ENCODE data around the gene CMTM5.
"Not testable (repeated sequence)": the region's sequence is repeated elsewhere in the genome, so short reads cannot be mapped to it uniquely, and the experiment has no call there.

The CMTM5 gene

DNA sequence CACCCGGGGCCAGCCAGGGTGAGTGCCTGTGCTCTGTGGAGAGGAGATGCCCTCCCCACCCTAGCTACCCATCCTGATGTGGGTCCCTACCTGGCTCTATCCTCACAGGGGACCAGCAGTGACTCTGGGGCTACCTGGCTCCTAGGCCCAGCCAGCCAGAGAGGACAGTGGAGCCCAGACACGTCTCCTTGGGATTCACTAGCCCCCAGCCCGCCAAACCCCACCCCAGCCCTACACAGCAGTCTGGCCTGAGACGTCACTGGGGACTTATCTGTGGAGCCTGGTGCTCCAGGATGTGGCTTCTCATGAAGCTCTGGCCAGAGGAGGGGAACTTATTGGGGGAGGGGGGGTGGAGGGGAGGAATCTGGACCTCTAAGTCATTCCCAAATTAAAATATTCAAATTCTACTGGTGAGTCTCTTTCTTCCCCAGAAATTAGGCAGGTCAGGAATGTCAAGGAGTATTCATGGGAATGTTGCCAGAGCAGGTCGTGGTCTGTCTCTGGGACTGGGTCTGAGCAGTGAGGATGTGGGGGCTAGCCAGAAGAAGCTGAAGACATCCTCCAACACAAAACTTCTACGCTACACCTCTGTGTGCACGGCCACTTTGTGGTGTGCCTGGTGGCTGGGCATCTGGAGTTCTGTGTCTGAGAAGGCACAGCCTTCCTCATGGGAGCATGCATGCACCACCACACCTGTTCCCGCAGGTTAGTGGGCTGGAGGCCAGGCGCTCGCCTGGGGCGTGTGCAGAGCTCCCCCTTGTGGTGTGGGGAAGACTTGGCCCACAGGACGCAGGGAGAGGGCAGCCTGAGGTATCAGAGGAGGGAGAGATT lies 2.7 kb downstream of the CMTM5 start:
- DNase-seq = peak; percentile 24 to 26

GRCh38 chr14:23380197-23380914 lies 3.5 kb downstream of the CMTM5 start:
- no peak for DNase-seq

GRCh38 chr14:23380976-23381375 lies 4.1 kb downstream of the CMTM5 start:
- DNase-seq = no peak

DNA sequence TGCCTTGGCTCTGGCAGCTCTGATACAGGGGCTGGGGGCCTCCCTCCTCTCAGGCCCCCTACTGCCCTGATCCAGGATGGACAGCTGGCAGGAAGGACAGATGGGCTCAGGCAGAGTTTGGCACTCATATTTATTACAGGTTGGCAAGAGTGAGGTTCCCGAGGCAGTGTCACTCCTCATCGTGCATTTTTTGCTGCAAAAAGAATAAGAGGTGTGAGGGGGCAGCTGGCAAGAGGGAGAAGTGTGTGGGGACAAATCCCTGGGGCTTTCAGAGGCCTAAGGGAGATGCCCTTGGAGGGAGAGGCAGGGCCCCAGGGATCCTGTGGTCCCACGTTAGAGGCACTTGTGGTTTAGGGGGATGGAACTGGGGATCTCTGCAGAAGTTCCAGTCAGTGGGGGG lies 5.0 kb downstream of the CMTM5 start:
- DNase-seq = no peak

- no peak for DNase-seq
Observed at GRCh38 chr14:23382276-23382675, 5.4 kb downstream of the CMTM5 start.

DNA sequence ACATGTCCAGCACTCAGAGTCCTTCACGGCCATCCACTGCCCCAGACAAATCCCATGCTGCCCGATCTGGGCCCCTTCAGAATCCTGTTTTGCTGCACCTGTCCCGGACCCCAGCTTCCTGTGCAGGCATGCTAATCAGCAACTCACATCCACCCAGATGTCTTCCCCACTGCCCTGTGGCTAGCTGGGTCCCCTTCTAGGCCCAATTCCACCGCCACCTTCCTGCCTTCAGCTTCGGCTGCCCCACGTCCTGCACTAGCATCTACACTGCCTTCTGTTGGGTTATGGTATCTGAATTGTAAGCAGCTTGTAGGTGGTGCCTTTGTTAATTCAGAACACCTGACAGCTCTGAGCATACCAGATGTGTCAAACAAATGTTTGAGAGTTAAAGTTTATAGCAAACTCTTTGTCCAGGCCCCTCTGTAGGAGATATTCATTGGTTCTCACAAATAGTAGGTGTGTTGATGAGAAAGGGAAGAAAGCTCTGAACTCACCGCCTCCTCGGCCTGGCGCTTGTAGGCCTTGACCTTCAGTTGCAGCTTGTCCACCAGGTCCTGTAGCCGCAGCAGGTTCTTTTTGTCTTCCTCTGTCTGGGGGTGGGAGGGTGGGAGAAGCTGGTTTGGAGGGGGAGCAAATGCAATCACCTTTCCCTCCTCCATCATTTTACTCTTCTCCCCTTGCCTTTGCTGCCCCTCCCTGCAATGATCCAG lies 6.0 kb downstream of the CMTM5 start:
- DNase-seq = no peak

DNA sequence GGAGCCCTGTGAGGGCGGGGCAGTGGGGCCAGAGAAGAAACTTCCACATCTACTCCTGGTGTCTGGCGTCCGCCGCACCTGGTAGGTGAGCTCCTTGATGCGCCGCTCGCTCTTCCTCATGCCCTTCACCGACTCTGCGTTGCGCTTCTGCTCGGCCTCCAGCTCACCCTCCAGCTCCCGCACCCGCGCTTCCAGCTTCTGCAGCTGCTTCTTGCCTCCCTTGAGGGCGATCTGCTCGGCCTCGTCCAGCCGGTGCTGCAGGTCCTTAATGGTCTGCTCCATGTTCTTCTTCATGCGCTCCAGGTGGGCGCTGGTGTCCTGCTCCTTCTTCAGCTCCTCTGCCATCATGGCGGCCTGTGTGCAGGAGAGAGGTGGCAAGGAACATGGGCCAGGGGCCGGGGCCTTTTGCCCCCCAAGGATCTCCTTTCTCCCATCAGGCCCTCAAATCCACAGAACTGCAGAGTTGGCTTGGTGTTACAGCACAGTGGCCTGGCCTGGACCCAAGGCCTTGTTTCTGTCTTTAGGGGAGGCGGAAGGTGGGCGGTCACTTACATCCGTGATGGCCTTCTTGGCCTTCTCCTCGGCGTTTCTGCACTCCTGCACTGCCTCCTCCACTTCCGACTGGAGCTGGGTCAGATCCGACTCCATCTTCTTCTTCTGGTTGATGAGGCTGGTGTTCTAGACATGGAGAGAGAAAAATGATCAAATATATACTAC lies 7.7 kb downstream of the CMTM5 start:
- no peak for DNase-seq

DNA sequence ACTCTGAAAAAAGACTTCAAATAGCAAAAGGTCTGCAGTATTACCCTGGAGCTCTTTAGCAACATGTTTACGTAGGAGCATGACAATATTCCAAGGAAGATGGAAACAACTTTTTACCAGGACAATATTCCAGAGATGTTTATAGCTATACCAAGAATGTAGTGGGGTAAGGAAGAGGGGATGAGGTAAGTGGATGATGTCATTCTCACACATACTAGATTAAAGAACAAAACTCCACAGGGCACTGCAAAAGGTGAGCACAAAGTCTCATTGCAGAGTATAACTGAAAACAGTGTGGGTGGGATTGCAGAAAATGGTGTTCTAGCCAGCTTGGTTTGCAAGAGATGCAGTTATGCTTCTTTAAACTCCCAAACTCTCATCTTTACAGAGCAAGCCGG lies 8.4 kb downstream of the CMTM5 start:
- no peak for DNase-seq

GRCh38 chr14:23385642-23386265 lies 8.9 kb downstream of the CMTM5 start:
- no peak for DNase-seq

DNA sequence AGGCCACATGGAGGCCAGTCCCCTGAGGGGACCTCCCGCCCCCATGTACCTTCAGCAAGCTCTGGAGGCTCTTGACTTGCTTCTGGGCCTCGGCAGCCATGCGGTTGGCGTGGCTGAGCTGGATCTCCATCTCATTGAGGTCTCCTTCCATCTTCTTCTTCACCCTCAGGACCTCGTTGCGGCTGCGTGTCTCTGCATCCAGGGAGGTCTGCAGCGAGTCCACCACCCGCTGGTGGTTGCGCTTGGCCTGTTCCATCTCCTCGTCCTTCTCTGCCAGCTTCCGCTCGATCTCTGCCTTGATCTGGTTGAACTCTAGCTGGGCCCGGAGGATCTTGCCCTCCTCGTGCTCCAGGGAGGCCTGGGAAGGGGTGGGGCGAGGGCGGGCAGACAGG lies 9.4 kb downstream of the CMTM5 start:
- not testable (repeated sequence) for DNase-seq

GRCh38 chr14:23386999-23387398 lies 10.2 kb downstream of the CMTM5 start:
- no peak for DNase-seq

DNA sequence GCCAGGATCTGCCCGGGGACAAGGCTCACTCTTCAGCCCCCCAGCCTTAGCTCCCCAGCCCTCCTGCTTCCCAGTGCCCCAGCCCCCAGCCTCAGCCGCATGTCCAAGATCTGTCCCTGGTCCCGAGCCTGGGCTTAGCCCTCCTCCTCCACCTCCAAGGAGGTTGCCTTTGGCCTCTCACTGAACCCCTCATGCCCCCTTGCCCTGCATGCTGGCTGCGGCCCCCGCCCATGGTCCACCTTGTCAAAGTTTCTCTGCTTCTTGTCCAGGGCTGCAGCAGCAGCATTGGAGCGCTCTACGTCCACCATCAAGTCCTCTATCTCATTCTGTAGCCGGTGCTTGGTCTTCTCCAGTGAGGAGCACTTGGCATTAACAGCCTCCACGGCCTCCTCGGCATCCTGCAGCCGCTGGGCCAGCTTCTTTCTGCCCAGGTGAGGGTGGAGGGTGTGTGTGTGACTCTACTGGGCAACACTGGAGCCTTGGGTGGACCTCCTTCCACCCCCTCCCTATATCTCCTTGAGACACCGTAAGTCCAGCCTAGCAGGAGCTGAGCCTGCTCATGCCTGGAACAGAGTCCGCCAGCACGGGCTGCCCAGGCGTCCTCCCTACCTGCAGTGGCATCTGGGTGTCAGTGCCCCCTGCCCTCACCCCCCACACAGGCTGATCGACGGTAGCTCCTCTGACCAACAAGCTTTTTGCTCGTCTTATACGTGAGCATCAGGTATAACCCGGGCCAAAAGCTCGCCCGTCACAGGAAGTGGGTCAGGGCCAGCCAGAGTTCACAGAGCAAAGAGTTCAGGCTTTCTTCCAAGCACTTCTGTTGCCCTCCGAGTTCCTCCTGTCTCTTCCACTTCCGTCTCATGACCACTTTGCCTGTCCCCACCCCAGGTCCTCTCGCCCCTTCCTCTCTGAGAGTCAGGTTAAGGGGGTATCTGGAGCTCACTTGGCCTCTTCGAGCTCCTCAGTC lies 11.4 kb downstream of the CMTM5 start:
- DNase-seq = no peak

GRCh38 chr14:23388996-23389395 lies 12.2 kb downstream of the CMTM5 start:
- DNase-seq = no peak

- DNase-seq = no peak
Observed at GRCh38 chr14:23389396-23389795, 12.6 kb downstream of the CMTM5 start.

DNA sequence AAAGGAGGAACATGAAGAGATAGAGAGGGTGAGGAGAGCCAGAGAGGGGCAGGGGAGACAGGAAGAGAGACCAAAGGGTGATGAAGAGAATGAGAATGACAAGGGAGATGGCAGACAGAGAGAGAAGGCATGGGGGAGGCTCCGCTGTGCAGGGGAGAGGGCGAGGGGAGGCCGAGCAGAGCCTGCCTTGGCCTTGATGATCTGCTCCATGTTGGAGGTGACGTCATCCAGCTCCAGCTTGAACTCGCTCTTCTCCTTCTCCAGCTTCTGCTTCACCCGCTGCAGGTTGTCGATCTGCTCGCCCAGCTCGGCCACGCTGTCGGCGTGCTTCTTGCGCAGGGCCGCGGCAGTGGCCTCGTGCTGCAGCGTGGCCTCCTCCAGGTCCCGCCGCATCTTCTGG lies 13.0 kb downstream of the CMTM5 start:
- DNase-seq = not testable (repeated sequence)

DNA sequence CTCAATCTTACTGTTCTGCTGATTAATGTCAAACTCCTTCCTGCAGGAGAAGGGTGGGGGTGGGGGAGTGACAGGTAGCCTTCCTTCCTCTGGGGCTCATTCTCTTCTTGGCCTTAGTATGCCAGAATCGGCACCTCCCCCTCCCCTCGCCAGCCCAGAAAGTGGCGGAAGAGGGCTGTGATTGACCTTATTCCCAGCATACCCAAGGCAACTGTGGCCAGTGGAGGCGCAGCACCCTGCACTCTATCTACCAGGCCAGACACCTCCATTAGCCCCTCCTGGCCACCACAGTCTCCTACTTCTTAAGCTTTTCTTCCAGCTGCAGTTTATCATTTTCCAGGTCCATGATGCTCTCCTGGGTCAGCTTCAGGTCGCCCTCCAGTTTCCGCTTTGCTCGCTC lies 15.8 kb downstream of the CMTM5 start:
- DNase-seq = no peak

DNA sequence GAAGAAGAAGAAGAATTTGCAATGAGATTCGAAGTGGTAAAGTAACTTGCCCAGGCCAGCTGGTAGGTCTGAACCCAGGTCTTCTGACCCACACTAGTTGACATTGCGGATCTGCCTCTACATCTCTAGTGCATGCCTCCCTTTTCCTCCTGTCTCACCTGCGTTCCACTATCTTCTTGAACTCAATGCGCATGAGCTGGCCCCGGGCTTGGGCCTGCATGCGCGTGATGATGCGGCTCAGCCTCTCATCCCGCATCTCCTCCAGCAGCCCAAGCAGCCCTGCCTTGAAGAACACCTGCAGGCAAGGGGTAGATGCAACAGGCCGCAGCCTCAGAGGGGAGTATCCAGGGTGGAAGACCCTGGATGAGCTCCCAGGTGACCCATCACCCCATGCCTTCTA lies 19.3 kb downstream of the CMTM5 start:
- DNase-seq = no peak

GRCh38 chr14:23396781-23397407 lies 20.0 kb downstream of the CMTM5 start:
- no peak for DNase-seq

DNA sequence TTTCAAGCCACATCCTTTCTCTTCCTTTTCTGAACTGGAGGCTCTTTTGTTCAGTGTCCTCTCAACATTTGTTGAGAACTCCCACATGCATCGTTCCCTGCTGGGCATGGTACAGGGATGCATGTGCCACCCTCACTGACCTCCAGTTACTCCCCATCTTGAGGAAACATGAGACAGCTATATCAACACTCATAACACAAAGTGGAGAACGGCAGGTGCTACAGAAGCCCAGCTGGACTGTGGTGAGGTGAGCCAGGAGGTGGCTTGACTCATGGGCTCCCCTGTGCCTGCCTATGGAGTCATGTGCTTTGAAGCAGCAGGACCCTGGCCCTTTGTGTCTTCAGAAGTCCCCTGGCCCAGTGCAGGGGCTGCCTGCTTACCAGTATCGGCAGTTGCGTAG lies 21.5 kb downstream of the CMTM5 start:
- DNase-seq = no peak

- DNase-seq = no peak
Observed at GRCh38 chr14:23399136-23399535, 22.3 kb downstream of the CMTM5 start.

GRCh38 chr14:23399591-23399990 lies 22.7 kb downstream of the CMTM5 start:
- no peak for DNase-seq
